ENCODE measurements around the gene MYO7A.

The MYO7A gene

GRCh38 chr11:77202941-77203900 is 75.2 kb downstream of the MYO7A start:
- no peak for DNase-seq

GRCh38 chr11:77203901-77204753 is 76.1 kb downstream of the MYO7A start:
- DNase-seq: no peak

DNA sequence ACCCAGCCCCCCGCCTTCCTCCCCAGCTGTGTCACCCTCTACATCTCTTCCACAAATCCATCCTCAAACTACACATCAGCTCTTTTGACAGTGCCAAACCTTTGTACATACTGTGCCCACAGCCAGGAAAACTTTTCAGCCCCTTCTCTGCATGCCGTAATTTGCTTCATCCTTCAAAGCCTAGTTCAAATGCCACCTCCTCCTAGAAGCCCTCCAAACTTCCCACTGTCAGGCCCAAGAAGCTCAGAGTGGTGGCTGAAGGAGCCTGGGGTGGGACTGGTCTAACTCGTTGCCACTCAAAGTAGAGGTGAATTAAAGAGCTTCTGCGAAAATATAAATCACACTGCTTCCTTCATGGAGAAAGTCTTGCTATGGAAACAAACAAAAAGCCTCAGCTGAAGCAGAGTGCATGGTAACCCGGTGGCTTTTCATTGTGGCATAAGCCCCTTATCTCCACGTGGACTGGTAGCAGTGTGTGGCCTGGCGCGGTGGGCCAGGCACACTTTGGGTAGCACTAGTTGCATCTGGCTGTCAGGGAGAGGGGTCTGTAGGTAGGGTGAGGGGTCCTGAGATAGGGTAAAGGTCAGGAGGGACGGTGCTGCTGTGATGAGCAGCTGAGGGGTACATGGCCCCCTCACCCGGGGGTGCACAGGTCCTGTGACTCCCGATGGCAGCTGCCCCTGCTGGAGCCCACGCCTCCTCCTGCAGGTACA is 76.9 kb downstream of the MYO7A start:
- DNase-seq: no peak

DNA sequence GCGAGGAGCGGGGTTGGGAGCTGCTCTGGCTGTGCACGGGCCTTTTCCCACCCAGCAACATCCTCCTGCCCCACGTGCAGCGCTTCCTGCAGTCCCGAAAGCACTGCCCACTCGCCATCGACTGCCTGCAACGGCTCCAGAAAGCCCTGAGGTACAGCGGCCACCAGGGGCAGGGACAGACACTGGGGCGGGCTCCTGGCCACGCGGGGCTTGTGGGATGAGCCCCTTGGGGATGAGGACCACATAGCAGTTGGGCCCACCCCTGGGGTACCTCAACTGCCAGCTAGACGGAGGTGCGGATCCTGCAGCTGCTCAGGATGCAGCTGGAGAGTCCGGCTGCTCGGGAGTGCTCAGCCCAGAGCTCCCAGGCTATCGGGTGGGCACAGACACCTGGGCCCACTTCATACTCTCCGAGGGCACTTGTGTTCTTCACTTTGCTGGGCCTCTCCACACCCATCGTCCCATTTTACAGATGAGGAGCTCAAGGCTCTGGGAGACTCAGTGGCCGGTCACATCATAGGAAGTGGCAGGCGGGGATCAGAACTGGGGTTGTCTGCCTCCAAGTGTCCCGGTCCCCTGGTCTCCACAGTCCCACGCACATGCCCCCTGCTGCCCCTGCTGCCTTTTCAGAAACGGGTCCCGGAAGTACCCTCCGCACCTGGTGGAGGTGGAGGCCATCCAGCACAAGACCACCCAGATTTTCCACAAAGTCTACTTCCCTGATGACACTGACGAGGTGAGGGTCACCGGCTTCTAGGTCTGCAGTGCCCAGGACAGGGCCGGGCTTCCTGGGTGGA is 77.6 kb downstream of the MYO7A start:
- no peak for DNase-seq

GRCh38 chr11:77206264-77207018 is 78.4 kb downstream of the MYO7A start:
- DNase-seq: no peak

DNA sequence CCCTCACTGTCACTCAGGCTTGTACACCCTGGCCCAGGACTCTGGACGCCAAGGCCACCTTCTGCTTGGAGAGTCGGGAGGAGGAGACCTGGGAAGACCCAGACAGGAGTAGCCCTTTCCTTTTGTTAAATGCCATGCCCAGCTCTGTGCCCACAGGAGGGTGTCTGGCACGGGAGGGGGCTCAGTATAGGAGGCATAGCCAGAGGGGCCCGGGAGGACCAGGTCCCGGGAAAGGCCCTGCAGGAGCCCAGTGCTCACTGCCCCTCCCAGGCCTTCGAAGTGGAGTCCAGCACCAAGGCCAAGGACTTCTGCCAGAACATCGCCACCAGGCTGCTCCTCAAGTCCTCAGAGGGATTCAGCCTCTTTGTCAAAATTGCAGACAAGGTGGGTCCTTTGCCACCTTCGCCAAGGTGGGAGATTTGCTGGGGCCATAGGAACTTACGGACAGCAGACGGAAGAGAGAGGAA is 79.0 kb downstream of the MYO7A start:
- no peak for DNase-seq

DNA sequence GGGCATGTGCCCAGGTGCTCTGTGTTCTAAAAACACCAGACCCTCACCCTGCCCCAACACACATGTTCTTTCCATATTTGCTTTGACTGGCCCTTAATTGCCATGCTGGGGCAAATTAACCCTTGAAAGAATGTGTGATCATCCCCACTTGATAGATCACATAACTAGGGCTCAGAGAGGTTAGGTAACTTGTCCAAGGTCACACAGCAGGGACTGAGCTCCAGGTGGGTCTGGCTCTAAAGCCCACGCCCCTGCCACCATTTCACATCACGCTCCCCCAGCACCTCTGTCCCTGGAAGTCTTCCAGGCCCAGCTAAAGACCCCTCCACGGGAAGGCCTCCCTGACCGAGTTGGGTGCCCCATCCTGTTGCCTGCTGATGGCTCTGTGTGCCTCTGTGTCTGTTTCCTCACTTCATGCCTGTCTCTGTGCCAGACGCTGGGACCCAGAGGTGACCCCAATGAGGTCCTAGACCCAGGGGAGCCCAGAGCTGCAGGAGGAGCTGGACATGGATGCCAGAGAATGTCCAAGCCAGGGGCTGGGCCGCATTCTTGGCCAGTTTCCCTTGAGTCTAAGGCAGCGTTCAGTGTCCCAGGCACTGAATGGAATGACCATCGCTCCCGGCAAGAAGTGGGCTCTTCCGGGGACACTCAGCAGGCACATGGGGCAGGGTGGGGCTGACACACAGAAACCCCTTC is 79.7 kb downstream of the MYO7A start:
- DNase-seq: no peak

- DNase-seq: no peak
Measured at GRCh38 chr11:77208535-77208934, 80.5 kb downstream of the MYO7A start.

GRCh38 chr11:77209663-77210062 is 81.6 kb downstream of the MYO7A start:
- DNase-seq: no peak

DNA sequence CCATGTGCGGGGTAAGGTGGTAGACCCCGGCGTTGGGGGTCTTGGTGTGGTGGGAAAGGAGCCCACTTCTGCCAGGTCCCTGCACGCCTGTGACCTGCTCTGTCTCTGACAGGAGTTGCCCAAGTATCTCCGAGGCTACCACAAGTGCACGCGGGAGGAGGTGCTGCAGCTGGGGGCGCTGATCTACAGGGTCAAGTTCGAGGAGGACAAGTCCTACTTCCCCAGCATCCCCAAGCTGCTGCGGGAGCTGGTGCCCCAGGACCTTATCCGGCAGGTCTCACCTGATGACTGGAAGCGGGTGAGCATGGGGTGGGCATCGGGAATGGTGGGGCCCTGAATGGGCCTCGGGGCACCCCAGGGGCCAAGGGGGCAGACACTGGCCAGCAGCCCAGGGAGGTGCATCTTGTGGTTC is 83.0 kb downstream of the MYO7A start:
- DNase-seq: no peak

DNA sequence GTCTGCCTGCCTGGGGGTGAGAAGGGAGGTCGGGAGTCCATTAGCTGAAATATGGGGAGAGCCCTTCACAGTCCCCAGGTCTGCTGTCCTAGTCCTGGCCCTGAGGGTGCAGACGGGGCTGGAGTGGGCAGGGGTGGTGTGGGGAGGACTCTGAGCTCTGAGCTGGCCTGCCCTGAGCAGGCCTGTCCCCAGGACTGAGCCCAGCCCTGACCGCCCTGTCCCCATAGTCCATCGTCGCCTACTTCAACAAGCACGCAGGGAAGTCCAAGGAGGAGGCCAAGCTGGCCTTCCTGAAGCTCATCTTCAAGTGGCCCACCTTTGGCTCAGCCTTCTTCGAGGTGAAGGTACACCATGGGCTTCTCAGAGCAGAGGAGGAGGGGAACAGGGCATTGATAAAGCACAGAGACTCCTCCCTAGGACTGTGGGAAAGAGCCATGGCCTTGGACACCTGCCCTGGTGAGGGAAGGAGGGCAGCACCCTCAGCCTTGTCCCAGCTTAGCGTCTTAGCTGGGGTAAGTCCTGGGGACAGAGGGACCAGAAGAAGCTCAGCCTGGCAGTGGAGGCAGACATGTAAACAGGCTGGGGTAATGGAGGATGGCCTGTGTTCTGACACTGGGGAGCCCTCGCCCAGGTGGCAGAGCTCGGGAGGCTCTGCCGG is 83.7 kb downstream of the MYO7A start:
- no peak for DNase-seq

GRCh38 chr11:77212314-77213007 is 84.4 kb downstream of the MYO7A start:
- no peak for DNase-seq

DNA sequence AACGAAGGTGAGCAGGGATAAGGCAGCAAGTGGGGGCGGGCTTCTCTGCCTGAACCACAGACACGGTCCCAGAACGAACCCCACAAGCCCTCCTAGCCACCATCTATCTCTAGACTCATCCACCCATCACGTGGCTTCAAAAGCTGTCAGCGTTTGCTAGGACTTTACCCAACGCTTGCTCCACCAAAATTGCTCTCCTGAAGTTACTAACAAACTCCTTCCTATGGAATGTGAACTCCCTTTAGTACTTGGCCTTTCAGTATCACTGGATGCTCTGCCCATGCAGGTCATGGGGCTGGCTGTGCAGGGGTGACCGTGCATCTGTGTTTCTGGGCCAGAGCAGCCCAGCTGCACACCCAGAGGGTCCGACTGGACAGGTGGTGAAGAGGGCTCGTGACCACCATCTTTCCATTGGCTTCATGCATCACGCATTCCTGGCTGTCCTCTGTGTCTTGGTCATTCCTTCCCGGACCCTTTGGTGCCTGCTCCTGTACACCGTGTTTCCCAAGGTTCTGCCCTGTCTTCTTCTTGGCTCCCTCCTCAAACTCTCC is 85.1 kb downstream of the MYO7A start:
- no peak for DNase-seq

GRCh38 chr11:77213589-77214428 is 85.8 kb downstream of the MYO7A start:
- DNase-seq: no peak

- no peak for DNase-seq
Measured at GRCh38 chr11:77214557-77214956, 86.5 kb downstream of the MYO7A start.

DNA sequence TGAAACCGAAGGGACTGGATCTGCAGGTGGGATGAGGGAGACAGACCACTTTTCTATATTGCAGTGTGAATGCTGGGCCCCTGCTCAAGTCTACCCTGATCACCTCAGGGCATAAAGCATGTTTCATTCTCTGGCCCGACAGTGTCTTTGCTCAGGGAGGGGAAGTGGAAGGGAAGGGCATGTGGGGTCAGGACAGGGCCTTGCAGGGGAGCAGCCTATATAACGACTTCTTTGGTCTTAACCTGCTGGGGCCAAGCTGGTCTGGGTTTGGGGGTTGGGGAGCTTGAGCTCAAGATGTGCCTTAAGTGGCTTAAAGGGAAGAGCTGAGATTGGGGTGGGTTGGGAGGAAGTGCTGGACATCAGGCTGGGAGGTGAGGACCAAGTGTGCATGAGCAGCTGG is 87.1 kb downstream of the MYO7A start:
- DNase-seq: no peak

- no peak for DNase-seq
Measured at GRCh38 chr11:77217156-77217555, 89.1 kb downstream of the MYO7A start.

GRCh38 chr11:77223797-77224196 is 95.8 kb downstream of the MYO7A start:
- DNase-seq: no peak

All from RPMI8226 (cell line).